Hindlimb muscle (tissue), 1 donor: ENCODE results near the gene S100A7A. TPM values are rescaled to one million over a fixed set of nuclear protein-coding genes. Genes with fewer than 3 reads are reported as not detected.

ENCODE experiments used
- DNase-seq: peaks from one replicate; pipeline ENCODE4 v3.0.0-alpha.2; 2013
- polyA plus RNA-seq: library from polyadenylated mRNA; unstranded; fragments of 120-200 nt; gene quantifications from one replicate; pipeline ENCODE4 v1.2.1, GENCODE V29; 2013; ENCODE audit not compliant: insufficient read length

Gene S100A7A
- polyA plus RNA-seq, 1 donor: not detected

DNA sequence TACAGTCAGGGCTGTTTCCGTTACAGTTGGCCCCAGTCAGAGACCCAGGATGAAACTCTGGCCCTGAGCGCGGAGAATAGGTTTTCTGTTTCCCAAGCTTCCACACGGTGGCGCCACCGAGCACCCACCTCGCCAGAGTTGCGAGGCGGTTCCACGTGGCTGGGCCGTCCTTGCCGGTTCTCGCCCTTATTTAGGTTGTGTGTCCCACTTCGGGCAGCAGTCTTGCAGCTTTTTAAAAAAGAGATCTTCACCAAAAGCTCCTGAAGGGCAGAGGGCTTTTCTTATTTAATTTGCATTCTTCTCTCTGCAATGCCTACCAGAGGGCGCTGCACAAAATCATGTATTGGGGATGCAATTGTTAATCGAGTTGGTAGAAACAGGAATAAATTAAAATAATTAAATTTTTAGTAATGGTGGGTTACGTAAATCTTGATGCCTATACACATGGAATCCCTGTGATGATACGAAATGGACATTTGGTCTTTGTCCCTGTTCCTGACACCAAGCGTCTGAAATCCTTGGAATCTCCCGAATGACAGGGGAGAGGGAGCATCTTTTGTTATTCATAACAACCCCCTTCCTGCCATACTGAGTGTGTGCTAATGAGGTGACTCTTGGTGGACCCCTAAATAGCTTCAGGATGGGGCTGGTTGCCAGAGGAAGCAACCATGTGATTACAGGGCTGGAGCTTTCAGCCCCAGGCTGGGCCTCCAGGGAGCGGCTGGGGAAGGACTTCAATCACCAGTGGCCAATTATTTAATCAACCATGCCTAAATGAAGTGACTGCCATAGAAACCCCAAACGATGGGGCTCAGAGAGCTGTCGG is 49.7 kb downstream of the S100A7A start:
- peak; percentile 38 for DNase-seq

- peak; percentile 22 for DNase-seq
These were observed 50.6 kb downstream of the S100A7A start for GRCh38 chr1:153466908-153467307.

- no peak for DNase-seq
These were observed 54.4 kb downstream of the S100A7A start for GRCh38 chr1:153470707-153471106.

Other genes with a start within 250 kb of the S100A7A start
- not detected for gene LELP1, start 213.1 kb upstream of the S100A7A start, polyA plus RNA-seq
- gene PRR9, start 198.9 kb upstream of the S100A7A start, polyA plus RNA-seq: not detected
- gene LORICRIN, start 156.8 kb upstream of the S100A7A start, polyA plus RNA-seq: not detected
- not detected for gene PGLYRP3, start 103.6 kb upstream of the S100A7A start, polyA plus RNA-seq
- not detected for gene PGLYRP4, start 67.7 kb upstream of the S100A7A start, polyA plus RNA-seq
- 17.0 TPM for gene S100A9, start 58.7 kb upstream of the S100A7A start, polyA plus RNA-seq
- gene S100A12, start 40.9 kb upstream of the S100A7A start, polyA plus RNA-seq: 1.0 TPM
- 12.5 TPM for gene S100A8, start 25.4 kb upstream of the S100A7A start, polyA plus RNA-seq
- not detected for gene S100A7, start 44.1 kb downstream of the S100A7A start, polyA plus RNA-seq
- gene S100A6, start 119.5 kb downstream of the S100A7A start, polyA plus RNA-seq: 187 TPM
- not detected for gene S100A5, start 124.4 kb downstream of the S100A7A start, polyA plus RNA-seq
- gene S100A4, start 129.3 kb downstream of the S100A7A start, polyA plus RNA-seq: 193 TPM
- 1.2 TPM for gene S100A3, start 132.7 kb downstream of the S100A7A start, polyA plus RNA-seq
- gene S100A2, start 149.3 kb downstream of the S100A7A start, polyA plus RNA-seq: 2.2 TPM
- 54.7 TPM for gene S100A16, start 196.6 kb downstream of the S100A7A start, polyA plus RNA-seq
- 1.1 TPM for gene S100A14, start 199.8 kb downstream of the S100A7A start, polyA plus RNA-seq
- 58.5 TPM for gene S100A13, start 211.0 kb downstream of the S100A7A start, polyA plus RNA-seq
- gene S100A1, start 211.9 kb downstream of the S100A7A start, polyA plus RNA-seq: 11.6 TPM
- 100 TPM for gene CHTOP, start 217.5 kb downstream of the S100A7A start, polyA plus RNA-seq
- 54.5 TPM for gene SNAPIN, start 242.2 kb downstream of the S100A7A start, polyA plus RNA-seq